GM12875 (cell line): ENCODE data around the gene SCAMP4.

Experiments
- H3K4me3 ChIP-seq: one replicate; pipeline ENCODE4 v1.5.1; 2011; ENCODE audit warnings: low read depth, low read length, control low read depth
- CTCF ChIP-seq: IDR thresholded peaks from 2 replicates; pipeline ENCODE4 v1.5.1; 2011; ENCODE audit warnings: low read depth, mild to moderate bottlenecking, control low read depth, inconsistent platforms, low read length, moderate library complexity, borderline replicate concordance; ENCODE audit not compliant: insufficient read depth

Gene SCAMP4

GRCh38 chr19:1911995-1912394 lies 6.8 kb downstream of the SCAMP4 start:
- no peak overlapping the region for H3K4me3 ChIP-seq
- TF ChIP-seq CTCF: no peak

GRCh38 chr19:1912760-1913505 lies 7.7 kb downstream of the SCAMP4 start:
- no peak overlapping the region for H3K4me3 ChIP-seq
- TF ChIP-seq CTCF: no peak

- no peak for TF ChIP-seq CTCF
- H3K4me3 ChIP-seq: no peak overlapping the region
Observed at GRCh38 chr19:1913781-1914577, 8.8 kb downstream of the SCAMP4 start.

- H3K4me3 ChIP-seq: no peak overlapping the region
Observed at GRCh38 chr19:1914826-1915341, 9.7 kb downstream of the SCAMP4 start.

GRCh38 chr19:1917146-1917545 lies 11.9 kb downstream of the SCAMP4 start:
- TF ChIP-seq CTCF: no peak
- H3K4me3 ChIP-seq: no peak overlapping the region

More at GRCh38 chr19:1914826-1915341, 9.7 kb downstream of the SCAMP4 start:
- no peak for TF ChIP-seq CTCF

- no peak overlapping the region for H3K4me3 ChIP-seq
- no peak for TF ChIP-seq CTCF
Observed at GRCh38 chr19:1917926-1918325, 12.7 kb downstream of the SCAMP4 start.
